Measurements from ENCODE around the gene PCDHGB4.
"Not testable (repeated sequence)": the region's sequence is repeated elsewhere in the genome, so short reads cannot be mapped to it uniquely, and the experiment has no call there.

PCDHGB4 gene

GRCh38 chr5:141366016-141366896, 21.2 kb upstream of the PCDHGB4 start:
- no peak for DNase-seq (ENCODE audit: low read depth)

GRCh38 chr5:141369994-141370848, 17.3 kb upstream of the PCDHGB4 start, which contains the start of gene PCDHGB3:
PCDHGB3 (plus strand) TSS chr5:141370242; CDS start chr5:141370395, 153 bp downstream.
- DNase-seq (ENCODE audit: low read depth) = no peak

GRCh38 chr5:141371572-141372475, 15.7 kb upstream of the PCDHGB4 start:
- DNase-seq (ENCODE audit: low read depth) = no peak

- no peak for DNase-seq (ENCODE audit: low read depth)
These were observed 13.7 kb upstream of the PCDHGB4 start, which contains the start of gene PCDHGA6 for GRCh38 chr5:141373673-141374317. PCDHGA6 (plus strand) TSS chr5:141373891; CDS start chr5:141374084, 193 bp downstream.

- no peak for DNase-seq (ENCODE audit: low read depth)
These were observed 12.9 kb upstream of the PCDHGB4 start for GRCh38 chr5:141374627-141375026.

GRCh38 chr5:141375444-141376155, 11.9 kb upstream of the PCDHGB4 start:
- not testable (repeated sequence) for DNase-seq (ENCODE audit: low read depth)

- DNase-seq (ENCODE audit: low read depth) = no peak
These were observed 4.8 kb upstream of the PCDHGB4 start, which contains the start of gene PCDHGA7 for GRCh38 chr5:141382469-141383294. PCDHGA7 (plus strand) TSS chr5:141382742; CDS start chr5:141382900, 158 bp downstream.

GRCh38 chr5:141383345-141383744, 4.2 kb upstream of the PCDHGB4 start:
- DNase-seq (ENCODE audit: low read depth) = no peak

- no peak for DNase-seq (ENCODE audit: low read depth)
These were observed 2.8 kb upstream of the PCDHGB4 start for GRCh38 chr5:141384471-141385267.

GRCh38 chr5:141388661-141389060, 1.2 kb downstream of the PCDHGB4 start:
- DNase-seq (ENCODE audit: low read depth) = no peak

- DNase-seq (ENCODE audit: low read depth) = no peak
These were observed 1.9 kb downstream of the PCDHGB4 start for GRCh38 chr5:141389153-141390042.

GRCh38 chr5:141392429-141393198, 5.1 kb downstream of the PCDHGB4 start, which contains the start of gene PCDHGA8:
PCDHGA8 (plus strand) TSS chr5:141392633; CDS start chr5:141392814, 181 bp downstream.
- no peak for DNase-seq (ENCODE audit: low read depth)

GRCh38 chr5:141393267-141393666, 5.8 kb downstream of the PCDHGB4 start:
- no peak for DNase-seq (ENCODE audit: low read depth)

- DNase-seq (ENCODE audit: low read depth) = not testable (repeated sequence)
These were observed 7.1 kb downstream of the PCDHGB4 start for GRCh38 chr5:141394401-141395187.

- DNase-seq (ENCODE audit: low read depth) = peak; percentile 24
These were observed 10.5 kb downstream of the PCDHGB4 start, which contains the start of gene PCDHGB5 for GRCh38 chr5:141397756-141398551. PCDHGB5 (plus strand) TSS chr5:141397947; CDS start chr5:141398128, 181 bp downstream.
